GM15510 (cell line): ENCODE measurements around the gene FHL1.

Experiments used
- POLR2A ChIP-seq: IDR thresholded peaks from 3 replicates; pipeline ENCODE4 v1.6.1; 2011; ENCODE audit warnings: borderline replicate concordance; ENCODE audit not compliant: insufficient read length; ENCODE audit errors: extremely low read depth

Gene FHL1

DNA sequence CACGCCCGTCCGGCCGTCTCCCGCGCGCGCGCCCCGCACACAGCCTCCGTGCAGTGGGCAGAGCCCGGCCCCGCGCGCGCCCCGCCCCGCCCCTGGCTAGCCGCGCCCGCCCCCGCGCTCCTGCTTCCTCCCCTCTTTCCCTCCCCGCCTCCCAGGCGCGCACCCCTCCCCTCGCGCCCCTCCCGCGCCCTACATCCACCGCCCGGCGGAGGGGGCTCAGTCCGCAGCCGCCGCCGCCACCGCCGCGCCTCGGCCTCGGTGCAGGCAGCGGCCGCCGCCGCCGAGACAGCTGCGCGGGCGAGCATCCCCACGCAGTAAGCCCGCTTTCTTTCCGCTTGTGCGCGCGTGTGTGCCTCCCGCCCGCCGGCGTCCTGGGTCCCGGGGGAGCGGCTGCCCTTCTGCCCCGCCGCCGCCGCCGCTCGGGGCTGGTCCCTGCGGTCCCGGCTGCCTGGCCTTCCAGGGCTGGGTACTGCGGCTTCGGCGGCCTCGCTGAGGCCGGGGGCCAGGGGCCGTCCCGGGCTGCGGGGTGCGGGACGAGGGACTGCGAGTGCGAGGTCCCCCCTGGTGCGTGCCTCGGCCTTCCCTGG lies at the start of gene FHL1:
TSS of gene FHL1 (plus strand) at position 219 of the 587 bp plus-strand sequence.
- no peak for TF ChIP-seq POLR2A

DNA sequence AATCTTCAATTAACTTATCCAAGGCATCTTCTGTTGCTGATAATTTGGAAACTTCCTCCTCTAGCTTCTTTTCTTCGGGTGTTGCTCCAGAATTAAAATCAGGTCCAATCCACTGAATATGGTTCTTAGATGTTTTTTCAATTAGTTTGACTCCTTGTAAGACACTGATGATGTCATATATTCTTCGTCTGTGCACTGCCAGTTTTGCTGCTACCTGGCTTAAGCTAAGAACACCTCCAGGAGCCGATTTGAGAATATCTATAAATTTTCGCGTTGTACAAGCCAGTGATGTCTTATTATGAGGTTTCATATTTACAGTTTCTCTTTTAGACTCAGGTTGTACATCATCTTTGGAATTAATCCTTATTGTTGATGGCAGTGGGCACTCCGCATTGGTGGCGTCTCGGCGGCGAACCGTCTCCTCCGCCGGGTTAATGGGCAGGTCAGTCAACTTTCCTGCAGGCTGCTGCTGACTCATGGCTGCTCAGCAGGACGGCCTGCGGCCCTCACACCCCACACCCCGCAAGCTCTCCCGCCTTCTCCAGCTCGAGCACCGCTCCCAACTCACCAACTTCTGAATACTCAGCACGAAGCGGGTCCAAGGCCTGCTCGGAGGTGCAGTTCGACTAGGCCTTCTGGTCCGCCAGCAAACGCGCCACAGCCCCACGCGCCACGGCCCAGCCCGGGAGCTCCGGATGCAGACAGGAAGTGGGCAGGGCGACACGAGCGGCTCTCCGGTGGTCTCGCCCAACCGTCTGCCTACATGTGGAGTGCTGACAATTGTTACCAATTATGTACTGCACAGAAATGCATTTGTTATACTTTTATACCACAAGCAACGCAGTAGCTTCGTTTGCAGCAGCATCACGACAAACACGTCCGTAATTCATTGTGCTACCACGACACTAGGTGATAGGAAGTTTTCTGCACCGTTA lies 49.2 kb upstream of the FHL1 start:
- no peak for TF ChIP-seq POLR2A

DNA sequence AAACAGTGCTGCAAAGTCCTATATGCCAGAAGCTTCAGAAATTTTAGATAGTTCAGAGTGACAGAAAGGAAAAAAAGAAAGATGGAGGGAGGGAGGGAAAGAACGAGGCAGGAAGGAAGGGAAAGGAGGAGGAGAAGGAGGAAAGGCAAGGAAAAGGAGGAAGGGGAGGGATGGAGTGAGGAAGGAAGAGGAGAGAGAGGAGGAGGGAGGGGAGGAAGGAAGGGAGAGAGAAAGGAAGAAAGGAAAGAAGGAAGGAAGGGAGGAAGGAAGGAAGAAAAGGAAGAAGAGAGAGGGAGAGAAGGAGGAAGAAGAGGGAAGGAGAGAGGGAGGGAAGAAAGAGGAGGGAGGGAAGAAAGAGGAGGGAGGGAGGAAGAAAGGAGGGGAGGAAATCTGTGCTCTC lies 42.4 kb upstream of the FHL1 start:
- no peak for TF ChIP-seq POLR2A

DNA sequence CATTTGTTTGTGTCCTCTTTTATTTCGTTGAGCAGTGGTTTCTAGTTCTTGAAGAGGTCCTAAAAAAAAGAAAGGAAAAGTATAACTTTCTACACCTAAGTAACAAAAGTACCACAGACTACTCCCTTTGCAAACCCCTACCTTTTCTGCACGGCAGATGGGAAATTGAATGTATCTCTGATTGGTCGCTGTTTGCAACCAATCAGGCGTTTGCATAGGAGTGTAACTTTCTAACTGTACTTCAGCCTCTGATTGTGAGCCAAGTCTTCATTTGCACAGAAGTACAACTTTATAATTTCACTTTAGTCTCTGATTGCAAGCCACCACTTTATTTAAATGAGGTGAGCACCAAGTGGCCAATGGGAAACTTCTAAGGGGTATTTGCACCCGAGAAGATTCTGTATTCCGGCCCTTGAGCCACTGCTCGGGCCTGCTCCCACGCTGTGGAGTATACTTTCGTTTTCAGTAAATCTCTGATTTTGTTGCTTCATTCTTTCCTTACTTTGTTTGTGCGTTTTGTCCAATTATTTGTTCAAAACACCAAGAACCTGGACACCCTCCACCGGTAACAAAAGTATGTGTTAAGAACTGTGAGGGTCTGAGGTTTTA lies 40.3 kb upstream of the FHL1 start:
- no peak for TF ChIP-seq POLR2A

DNA sequence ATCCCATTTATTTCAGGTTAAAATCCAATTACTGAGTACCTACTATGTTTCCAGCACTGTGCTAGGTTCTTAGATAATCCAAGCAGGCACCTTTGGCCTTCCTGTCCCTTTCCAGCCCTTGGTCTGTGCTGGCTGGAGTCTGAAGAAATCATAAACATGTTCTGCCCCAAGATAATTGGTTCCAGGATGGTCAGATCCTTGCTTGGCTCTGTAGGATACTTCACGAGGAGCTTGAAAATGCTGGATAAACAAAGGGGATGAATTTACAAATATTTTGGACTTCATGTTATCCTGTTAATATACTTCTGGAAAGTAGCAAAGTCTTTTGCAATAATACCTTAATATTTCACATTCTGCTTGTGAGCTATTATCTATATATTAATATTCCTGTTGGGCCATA lies 35.0 kb upstream of the FHL1 start:
- TF ChIP-seq POLR2A = no peak

DNA sequence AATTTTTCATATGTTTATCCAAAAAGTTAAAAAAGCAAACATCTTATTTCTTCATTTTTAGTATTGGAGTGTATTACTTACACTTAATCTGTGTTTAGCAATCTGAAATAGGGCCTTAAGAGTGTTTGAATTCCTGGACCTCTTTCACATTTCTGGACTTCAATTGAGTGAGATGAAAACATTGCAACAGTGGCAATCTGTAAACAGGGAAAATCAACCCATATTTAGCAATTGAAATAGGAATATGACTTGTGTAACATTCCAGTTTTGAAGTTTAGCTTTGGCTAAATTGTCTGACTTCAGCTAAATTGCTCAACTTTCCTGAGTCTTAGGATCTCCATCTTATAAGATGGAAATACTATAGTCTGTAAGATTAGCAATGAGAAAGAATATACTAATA lies 34.6 kb upstream of the FHL1 start:
- TF ChIP-seq POLR2A = no peak

DNA sequence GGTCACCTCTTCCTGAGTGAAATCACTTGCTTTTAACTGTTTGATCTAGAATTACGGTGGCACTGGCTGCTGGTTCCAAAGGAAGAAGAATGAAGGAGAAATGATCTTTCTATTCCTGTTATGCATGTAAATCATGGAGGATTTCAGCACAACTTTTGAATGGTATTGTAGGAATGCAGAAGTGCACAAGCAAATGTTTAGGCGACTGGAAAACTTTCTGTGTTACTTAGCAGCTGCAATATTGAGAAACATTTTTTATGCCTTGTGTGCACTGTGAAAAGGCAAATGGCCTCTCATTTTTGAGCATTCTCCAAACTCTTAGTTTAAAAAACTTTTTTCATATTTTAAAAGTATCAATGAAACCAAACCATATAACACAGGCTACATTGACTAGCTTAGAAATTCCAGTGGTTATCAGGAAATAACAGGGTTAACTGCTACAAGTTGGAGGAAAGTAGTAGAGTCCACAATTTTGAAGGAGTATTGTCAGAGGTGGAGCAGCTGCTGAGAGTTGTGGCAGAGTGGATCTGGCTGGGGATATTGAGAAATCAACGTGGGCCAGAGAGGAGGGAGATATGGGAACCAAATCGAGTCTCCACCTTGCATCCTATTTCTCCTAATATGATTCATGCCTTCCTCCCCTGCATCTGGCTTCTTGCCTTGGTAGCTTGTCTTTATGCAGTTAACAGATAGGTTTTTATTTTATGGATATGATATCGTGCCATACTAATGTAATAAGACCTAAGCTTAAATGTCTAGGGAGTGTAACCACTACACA lies 32.0 kb upstream of the FHL1 start:
- no peak for TF ChIP-seq POLR2A

DNA sequence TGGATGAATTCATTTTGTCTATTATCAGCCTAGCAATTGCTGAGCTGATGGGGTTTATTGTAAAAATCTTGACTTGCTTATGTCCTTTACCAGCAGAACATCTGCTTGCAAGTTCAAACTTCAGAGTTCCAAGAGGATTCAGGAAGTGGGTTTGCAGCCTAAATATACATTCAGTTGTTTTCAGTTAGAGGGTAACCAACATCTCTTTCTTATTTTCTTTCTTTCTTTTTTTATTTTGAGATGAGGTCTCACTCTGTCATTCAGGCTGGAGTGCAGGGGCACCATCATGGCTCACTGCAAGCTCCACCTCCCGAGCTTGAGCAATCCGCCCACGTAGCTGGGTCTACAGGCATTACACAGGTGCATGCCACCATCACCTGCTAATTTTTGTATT lies 31.4 kb upstream of the FHL1 start:
- TF ChIP-seq POLR2A = no peak

DNA sequence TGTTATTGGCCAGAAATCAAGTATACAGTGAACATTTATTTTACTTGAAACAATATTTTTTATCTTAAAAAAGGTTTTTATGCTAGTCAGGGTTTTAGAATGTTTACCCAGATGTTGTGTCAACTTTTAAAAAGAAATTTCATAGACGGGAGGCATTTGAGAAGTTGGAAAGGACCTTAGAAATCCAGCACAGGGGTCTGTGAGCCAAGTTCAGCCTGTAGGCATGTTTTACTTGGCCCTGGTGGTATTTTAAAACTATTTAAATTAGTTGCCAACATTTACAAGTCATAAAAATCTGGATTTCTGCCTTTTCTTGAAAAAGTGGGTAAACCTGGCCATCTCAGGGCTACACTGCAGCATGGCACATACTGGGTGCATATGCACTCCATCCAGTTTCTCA lies 25.5 kb upstream of the FHL1 start:
- no peak for TF ChIP-seq POLR2A

DNA sequence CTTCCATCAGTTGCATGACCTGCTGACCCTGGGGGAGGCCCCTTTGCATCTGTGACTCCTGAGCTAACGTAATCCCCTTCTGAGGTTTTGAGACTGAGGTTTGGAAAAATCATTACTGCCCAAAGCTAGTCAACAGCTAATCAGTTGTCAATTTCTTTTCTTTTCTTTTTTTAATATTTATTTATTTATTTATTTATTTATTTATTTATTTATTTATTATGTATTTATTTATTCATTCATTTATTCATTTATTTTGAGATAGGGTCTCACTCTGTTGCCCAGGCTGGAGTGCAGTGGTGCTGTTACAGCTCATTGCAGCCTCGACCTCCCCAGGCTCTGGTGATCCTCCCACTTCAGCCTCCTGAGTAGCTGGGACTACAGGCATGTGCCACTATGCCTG lies 25.1 kb upstream of the FHL1 start:
- no peak for TF ChIP-seq POLR2A

DNA sequence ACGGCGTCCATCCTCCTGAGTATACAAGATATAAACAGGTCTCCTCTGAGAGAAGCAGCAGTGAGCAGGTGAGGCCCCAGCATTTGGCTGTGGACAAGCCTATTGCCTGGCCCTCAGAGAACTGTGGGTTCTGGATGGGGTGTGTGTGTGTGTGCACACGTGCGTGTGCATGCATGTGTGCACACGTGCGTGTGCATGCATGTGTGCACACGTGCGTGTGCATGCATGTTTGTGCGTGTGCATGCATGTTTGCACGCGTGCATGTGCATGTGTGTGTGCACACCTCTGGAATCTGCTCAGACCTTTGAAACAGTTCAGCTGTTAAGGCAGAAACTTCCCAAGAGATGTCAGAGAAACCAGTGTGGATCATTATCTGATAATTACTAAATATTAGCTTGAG lies 22.2 kb upstream of the FHL1 start:
- no peak for TF ChIP-seq POLR2A

DNA sequence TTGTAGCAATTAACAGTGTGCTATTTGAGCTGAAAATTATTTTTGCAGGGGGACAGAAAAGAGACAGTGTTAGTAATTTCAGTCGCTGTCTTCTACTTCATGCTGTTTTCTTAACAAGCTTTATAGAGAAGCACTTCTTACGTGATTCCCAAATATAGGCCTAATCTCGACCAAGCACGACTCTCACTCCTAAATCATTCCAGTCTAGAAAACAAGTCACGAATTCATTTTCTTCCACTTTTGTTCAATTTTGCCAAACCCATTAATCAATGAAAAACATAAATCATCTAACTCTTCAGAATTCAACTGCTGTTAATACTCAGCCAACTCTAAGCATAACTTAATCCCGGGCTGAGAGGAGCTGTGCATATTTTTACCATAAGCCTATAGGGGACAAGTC lies 21.0 kb upstream of the FHL1 start:
- TF ChIP-seq POLR2A = no peak

DNA sequence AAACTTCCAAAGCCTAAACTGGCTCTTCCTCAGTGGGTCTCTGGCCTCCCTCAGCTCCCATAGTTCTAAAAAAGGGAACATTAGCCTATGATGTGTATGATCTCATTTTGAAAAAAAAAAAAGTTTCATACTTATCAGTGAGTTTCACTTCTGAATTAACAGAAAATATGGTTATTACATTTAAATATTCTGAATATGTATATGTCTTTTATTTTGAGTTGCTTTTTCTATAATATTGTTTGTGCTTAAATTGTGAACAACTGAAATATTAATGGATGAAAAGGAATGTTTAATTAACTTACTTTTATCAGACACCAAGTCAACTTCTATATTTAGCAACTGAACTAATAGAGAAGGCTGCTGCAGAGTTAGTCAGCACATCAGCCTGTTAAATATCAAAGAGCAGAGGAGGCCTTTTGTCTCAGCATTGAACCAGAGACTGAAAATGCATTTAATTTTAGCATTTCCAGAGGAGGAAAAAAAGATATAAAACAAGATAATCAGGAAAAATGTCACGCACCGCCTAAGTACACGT lies 20.4 kb upstream of the FHL1 start:
- TF ChIP-seq POLR2A = no peak

DNA sequence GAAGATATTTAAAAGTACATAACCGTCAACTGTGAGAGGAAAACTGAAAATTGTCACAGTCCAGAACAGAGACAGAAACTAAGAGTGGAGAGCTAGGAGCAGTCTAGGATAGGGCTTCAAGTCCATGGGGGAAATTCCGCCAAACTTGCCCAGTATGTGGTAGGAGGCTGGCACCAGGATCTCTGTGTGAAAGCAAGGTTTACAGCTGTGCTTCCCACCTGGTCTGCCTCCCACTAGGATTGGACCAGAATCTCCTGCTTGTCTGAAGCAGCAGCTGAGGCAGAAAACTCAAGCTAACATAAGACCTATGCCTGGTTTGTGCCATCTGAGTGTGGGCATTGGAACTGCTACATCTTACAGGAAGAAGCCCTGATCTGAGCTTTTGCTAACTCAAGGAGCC lies 18.6 kb upstream of the FHL1 start:
- no peak for TF ChIP-seq POLR2A
